H1 (cell line): Measurements from ENCODE around the gene EIF4E. TPM values are rescaled to one million over a fixed set of nuclear protein-coding genes. Genes with fewer than 3 reads are reported as not detected.

Source experiments
- CTCF ChIA-PET: fragments of 300-600 bp; sonication (Branson Sonifier 250); formaldehyde crosslinking; loops from one replicate; lab custom pipeline; 2021; ENCODE audit not compliant: partially characterized antibody; lab: Charles Lee
- POLR2A ChIA-PET: fragments of 300-600 bp; sonication (Branson Sonifier 250); formaldehyde crosslinking; loops from one replicate; lab custom pipeline; 2021; ENCODE audit warnings: inconsistent platforms; ENCODE audit not compliant: partially characterized antibody; lab: Charles Lee
- DNase-seq, 2 experiments: peaks; one replicate each; pipeline versions ENCODE4 v3.0.0 to v3.0.0-alpha.2; 2010 to 2022; ENCODE audit warnings: low spot score in 2 of 2, low read depth in 1 of 2, mixed read lengths in 1 of 2
- FAIRE-seq: peaks from 2 replicates; lab custom pipeline; 2011; peaks lifted over from hg19 to GRCh38; lab: Jason Lieb, UNC
- H2AFZ ChIP-seq: 2 replicates; pipeline ENCODE4 v1.8.1; 2012; ENCODE audit warnings: low read length, inconsistent platforms
- H2AK5ac ChIP-seq: 2 replicates; pipeline ENCODE4 v1.6.1; 2013; ENCODE audit warnings: low read depth, low read length
- H2BK120ac ChIP-seq: replicated peaks from 2 replicates; pipeline ENCODE3; 2013; ENCODE audit warnings: low read depth, low read length, inconsistent platforms
- H2BK12ac ChIP-seq: 2 replicates; pipeline ENCODE4 v1.6.1; 2013; ENCODE audit warnings: low read depth, low read length
- H2BK15ac ChIP-seq: 2 replicates; pipeline ENCODE4 v1.6.1; 2013; ENCODE audit warnings: low read length
- H2BK20ac ChIP-seq: 2 replicates; pipeline ENCODE4 v1.6.1; 2013; ENCODE audit warnings: low read length
- H2BK5ac ChIP-seq: 2 replicates; pipeline ENCODE4 v1.6.1; 2013; ENCODE audit warnings: low read depth, low read length
- H3K14ac ChIP-seq: 2 replicates; pipeline ENCODE4 v1.6.1; 2013; ENCODE audit warnings: inconsistent platforms; ENCODE audit not compliant: insufficient read length
- H3K18ac ChIP-seq: 2 replicates; pipeline ENCODE4 v1.6.1; 2013; ENCODE audit warnings: low read length; ENCODE audit errors: extremely low read depth
- H3K23ac ChIP-seq: 2 replicates; pipeline ENCODE4 v1.6.1; 2013; ENCODE audit warnings: inconsistent platforms; ENCODE audit not compliant: insufficient read length
- H3K23me2 ChIP-seq: 2 replicates; pipeline ENCODE4 v1.6.1; 2013; ENCODE audit warnings: low read depth, low read length
- H3K27ac ChIP-seq: 2 replicates; pipeline ENCODE4 v1.6.1; 2011; ENCODE audit warnings: low read depth, low read length, inconsistent platforms
- H3K27me3 ChIP-seq, 4 experiments: replicated peaks in 1 of 4; 1 replicate in 1 of 4; 2 replicates in 3 of 4; pipeline versions ENCODE4 v1.6.1 to v1.8.1; 2011 to 2013; ENCODE audit warnings: low read length in 3 of 4, mild to moderate bottlenecking in 3 of 4, inconsistent platforms in 2 of 4, mixed read lengths in 2 of 4, moderate library complexity in 1 of 4; ENCODE audit not compliant: control insufficient read depth in 3 of 4, insufficient read depth in 3 of 4; ENCODE audit errors: extremely low read depth in 1 of 4
- H3K36me3 ChIP-seq, 4 experiments: 2 replicates each; pipeline versions ENCODE4 v1.6.1 to v1.8.1; 2011 to 2013; ENCODE audit warnings: mild to moderate bottlenecking in 4 of 4, low read length in 3 of 4, moderate library complexity in 2 of 4, control low read depth in 1 of 4, inconsistent platforms in 1 of 4; ENCODE audit not compliant: insufficient read depth in 4 of 4, control insufficient read depth in 2 of 4
- H3K4ac ChIP-seq: replicated peaks from 2 replicates; pipeline ENCODE3; 2013; ENCODE audit warnings: low read length, low read depth, mixed read lengths, inconsistent platforms; ENCODE audit not compliant: insufficient read length
- H3K4me1 ChIP-seq, 4 experiments: replicated peaks in 1 of 4; 1 replicate in 1 of 4; 2 replicates in 3 of 4; pipeline versions ENCODE4 v1.6.1 to v1.8.1; 2011 to 2013; ENCODE audit warnings: low read length in 3 of 4, inconsistent platforms in 2 of 4, mixed read lengths in 1 of 4; ENCODE audit not compliant: insufficient read depth in 4 of 4, control insufficient read depth in 3 of 4
- H3K4me2 ChIP-seq, 2 experiments: 2 replicates each; pipeline versions ENCODE4 v1.6.1 to v1.8.1; 2011 to 2013; ENCODE audit warnings: low read depth in 2 of 2, low read length in 2 of 2, control low read depth in 1 of 2, inconsistent platforms in 1 of 2, mild to moderate bottlenecking in 1 of 2; ENCODE audit not compliant: insufficient read depth in 1 of 2
- H3K4me3 ChIP-seq, 4 experiments: fragments of 200-600, 300-600 bp in 1 of 4; sonication (generic), shearing (Covaris generic), sonication (Bioruptor Twin) in 1 of 4; 2 replicates each; pipeline versions ENCODE4 v1.5.1 to v1.8.1; 2011 to 2016; ENCODE audit warnings: low read length in 4 of 4, low read depth in 3 of 4, control low read depth in 2 of 4, inconsistent platforms in 2 of 4, mild to moderate bottlenecking in 2 of 4, mixed read lengths in 1 of 4, moderate library complexity in 1 of 4; ENCODE audit not compliant: insufficient read depth in 2 of 4; ENCODE audit errors: extremely low read depth in 1 of 4
- H3K56ac ChIP-seq: replicated peaks from 2 replicates; pipeline ENCODE3; 2013; ENCODE audit warnings: low read depth, mild to moderate bottlenecking, mixed read lengths, low read length, inconsistent platforms; ENCODE audit not compliant: insufficient read length
- H3K79me1 ChIP-seq: 2 replicates; pipeline ENCODE4 v1.6.1; 2013; ENCODE audit warnings: low read depth, low read length, control low read depth
- H3K79me2 ChIP-seq, 2 experiments: 2 replicates each; pipeline versions ENCODE4 v1.6.1 to v1.8.1; 2012 to 2013; ENCODE audit warnings: low read length in 2 of 2, mild to moderate bottlenecking in 2 of 2, inconsistent platforms in 1 of 2; ENCODE audit not compliant: insufficient read depth in 2 of 2, control insufficient read depth in 1 of 2
- H3K9ac ChIP-seq, 4 experiments: replicated peaks in 1 of 4; 1 replicate in 1 of 4; 2 replicates in 3 of 4; pipeline versions ENCODE4 v1.6.1 to v1.8.1; 2011 to 2013; ENCODE audit warnings: low read depth in 3 of 4, low read length in 3 of 4, control low read depth in 2 of 4, mild to moderate bottlenecking in 2 of 4, moderate library complexity in 2 of 4, inconsistent platforms in 1 of 4; ENCODE audit errors: extremely low read depth in 1 of 4
- H3K9me3 ChIP-seq, 2 experiments: 2 replicates each; pipeline versions ENCODE4 v1.6.1 to v1.8.1; 2012 to 2013; ENCODE audit warnings: mild to moderate bottlenecking in 2 of 2, moderate library complexity in 2 of 2, control low read depth in 1 of 2, inconsistent platforms in 1 of 2, low read depth in 1 of 2, low read length in 1 of 2, mixed read lengths in 1 of 2; ENCODE audit not compliant: insufficient read depth in 2 of 2
- H4K20me1 ChIP-seq, 2 experiments: replicated peaks in 1 of 2; 2 replicates each; pipeline versions ENCODE3 to v1.8.1; 2011 to 2013; ENCODE audit warnings: inconsistent platforms in 2 of 2, low read length in 2 of 2, mild to moderate bottlenecking in 1 of 2; ENCODE audit not compliant: insufficient read depth in 2 of 2, control insufficient read depth in 1 of 2
- H4K5ac ChIP-seq: 2 replicates; pipeline ENCODE4 v1.6.1; 2013; ENCODE audit warnings: low read length, low read depth, mixed read lengths, inconsistent platforms; ENCODE audit not compliant: insufficient read length
- H4K8ac ChIP-seq: 2 replicates; pipeline ENCODE4 v1.8.0; 2013; ENCODE audit warnings: mild to moderate bottlenecking, moderate library complexity, low read length, inconsistent platforms; ENCODE audit not compliant: insufficient read depth; ENCODE audit errors: extremely low read depth
- H4K91ac ChIP-seq: replicated peaks from 2 replicates; pipeline ENCODE3; 2013; ENCODE audit warnings: low read length, mixed read lengths, inconsistent platforms; ENCODE audit not compliant: insufficient read length
- BCL11A ChIP-seq, 2 experiments: IDR thresholded peaks; one replicate each; pipeline ENCODE4 v1.6.1; 2011; ENCODE audit warnings: low read depth in 2 of 2, low read length in 2 of 2, mild to moderate bottlenecking in 2 of 2
- HDAC2 ChIP-seq, 2 experiments: fragments of 300-600 bp in 1 of 2; sonication (generic) in 1 of 2; IDR thresholded peaks; 2 replicates each; pipeline ENCODE4 v1.6.1; 2011 to 2012; ENCODE audit warnings: low read depth in 2 of 2, low read length in 2 of 2, mild to moderate bottlenecking in 2 of 2, moderate library complexity in 2 of 2, borderline replicate concordance in 1 of 2, inconsistent platforms in 1 of 2
- RXRA ChIP-seq: IDR thresholded peaks from 2 replicates; pipeline ENCODE4 v1.6.1; 2011; ENCODE audit warnings: low read depth, mild to moderate bottlenecking, low read length, moderate library complexity; ENCODE audit not compliant: insufficient read depth
- SIX5 ChIP-seq: IDR thresholded peaks from 2 replicates; pipeline ENCODE4 v1.6.1; 2011; ENCODE audit warnings: mild to moderate bottlenecking, low read depth, low read length
- SRF ChIP-seq: IDR thresholded peaks from 2 replicates; pipeline ENCODE4 v1.6.1; 2011; ENCODE audit warnings: mild to moderate bottlenecking, low read depth, low read length, moderate library complexity
- TAF7 ChIP-seq: optimal IDR thresholded peaks from 2 replicates; pipeline ENCODE3; 2011; ENCODE audit warnings: low read depth, mild to moderate bottlenecking, inconsistent platforms, low read length, moderate library complexity, borderline replicate concordance
- WGBS, 2 experiments: shearing (Covaris generic) in 1 of 2; methylation state at CpG; one replicate each; pipeline versions ENCODE4 v1.1.6 to v1.1.7; 2013 to 2015; ENCODE audit warnings: low lambda C conversion rate in 2 of 2, mixed read lengths in 2 of 2, inconsistent platforms in 1 of 2, low coverage in 1 of 2, missing lambda C conversion rate in 1 of 2; ENCODE audit not compliant: insufficient replicate concordance in 2 of 2, insufficient coverage in 1 of 2, insufficient read length in 1 of 2; ENCODE audit errors: extremely low coverage in 1 of 2, missing lambda C conversion rate in 1 of 2; 5-methylcytosine and 5-hydroxymethylcytosine counted together
- polyA plus RNA-seq, 7 experiments: library from polyadenylated mRNA; depleted of rRNA in 3 of 7; stranded (reverse) in 5 of 7; unstranded in 2 of 7; fragments of >200 nt in 5 of 7; fragments of 200-250 nt in 2 of 7; gene quantifications; 1 replicate in 5 of 7; 2 replicates in 1 of 7; 4 replicates in 1 of 7; pipeline versions ENCODE4 v1.2.1 to v1.2.3, GENCODE V29; 2011 to 2013; ENCODE audit warnings: missing spikeins in 2 of 7, mixed read lengths in 2 of 7
- total RNA-seq: library from RNA; stranded (reverse); fragmentation: NEBNext Ultra II Directional; extraction: Animal tissue kit (Norgen Biotek cat#: 25700); gene quantifications from 2 replicates; pipeline ENCODE4 v1.2.1, GENCODE V29; 2021

EIF4E gene
- total and polyA plus RNA-seq, 2 of the 8 experiments (the other 6 are each of a cell fraction or from before 2014, with no cell fraction given): 59.6 to 185 TPM

DNA sequence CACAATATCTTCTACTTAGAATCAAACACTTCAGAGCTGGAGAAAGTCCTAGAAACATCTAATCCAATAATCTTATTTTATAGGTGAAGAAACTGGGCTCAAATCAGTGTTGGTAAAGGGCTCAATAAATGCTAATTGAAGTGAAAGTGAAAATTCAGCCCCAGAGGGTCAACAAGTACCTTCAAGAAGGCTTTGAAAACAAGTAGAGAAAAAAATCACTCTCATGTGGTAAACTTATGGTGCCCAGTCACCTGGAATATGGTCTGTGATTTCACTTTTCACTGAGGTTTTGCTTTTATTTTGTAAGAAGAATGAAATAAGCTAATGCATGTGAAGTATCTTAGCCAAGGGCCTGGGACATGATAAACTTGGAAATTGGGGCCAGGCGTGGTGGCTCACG, 29.1 kb upstream of the EIF4E start:
- H3K79me1 ChIP-seq: no peaks in the 10 kb centered on the region
- H3K4ac ChIP-seq: no peak overlapping the region
- no peak overlapping the region for H3K18ac ChIP-seq
- no peaks in the 10 kb centered on the region for H3K9me3 ChIP-seq
- no peak overlapping the region for H2AK5ac ChIP-seq
- no peak overlapping the region; the same call in 1 of the 2 replicates for H2AFZ ChIP-seq
- no peak overlapping the region for H3K56ac ChIP-seq
- H3K23ac ChIP-seq: no peak overlapping the region
- no peak overlapping the region for H2BK15ac ChIP-seq
- CTCF ChIA-PET: interaction anchor here (0.6 to 1.3 kb wide), 4 partner anchors 8 to 512 kb away, joined by 3 to 6 read pairs (median 3); no protein-coding TSS in a partner anchor
- H2BK120ac ChIP-seq: no peak overlapping the region
- POLR2A ChIA-PET: interaction anchor here (0.7 to 1.2 kb wide), 2 partner anchors 9 to 37 kb away, joined by 3 to 6 read pairs; partner anchors contain the start of gene METAP1
- WGBS, 2 experiments: 90% methylated on average over 2 of the region's 2 CpGs; no CpG with 5 or more reads in 1 of the 2 experiments
- H4K5ac ChIP-seq: no peak overlapping the region
- FAIRE-seq: no peak
- no peaks in the 10 kb centered on the region for H3K36me3 ChIP-seq
- no peak overlapping the region for H2BK5ac ChIP-seq
- no peak overlapping the region for H2BK20ac ChIP-seq
- no peak overlapping the region for H3K9ac ChIP-seq
- no peaks in the 10 kb centered on the region for H3K23me2 ChIP-seq
- H3K14ac ChIP-seq: no peak overlapping the region
- H3K4me3 ChIP-seq: no peak overlapping the region
- H3K27me3 ChIP-seq: no peaks in the 10 kb centered on the region
- no peaks in the 10 kb centered on the region for H3K4me1 ChIP-seq
- H3K79me2 ChIP-seq: no peaks in the 10 kb centered on the region
- H2BK12ac ChIP-seq: no peak overlapping the region
- no peak overlapping the region for H4K91ac ChIP-seq
- H4K8ac ChIP-seq: no peak overlapping the region
- H4K20me1 ChIP-seq: no peaks in the 10 kb centered on the region
- DNase-seq: no peak
- no peak overlapping the region for H3K27ac ChIP-seq
- no peak overlapping the region for H3K4me2 ChIP-seq
- TF ChIP-seq SIX5: no peak
- TF ChIP-seq RXRA: no peak
- TF ChIP-seq TAF7: no peak
- TF ChIP-seq HDAC2 (IDR thresholded peaks at IDR 0.05; ENCODE audit: borderline replicate concordance in 1 of 2, low read depth in 2 of 2, low read length in 2 of 2): no peak
- no peak for TF ChIP-seq SRF
- no peak for TF ChIP-seq BCL11A (IDR thresholded peaks at IDR 0.05; ENCODE audit: low read depth in 2 of 2, low read length in 2 of 2)
